Motor neuron (in vitro differentiated cells): ENCODE data around the gene PCSK4. TPM values are rescaled to one million over a fixed set of nuclear protein-coding genes. Genes with fewer than 3 reads are reported as not detected.
"Not testable (repeated sequence)": the region's sequence is repeated elsewhere in the genome, so short reads cannot be mapped to it uniquely, and the experiment has no call there.

ENCODE experiments used
- ATAC-seq, 8 experiments: fragments of 200-7000 bp; cut with Tn5 transposase; replicated peaks in 6 of 8; 2 replicates each; pipeline ENCODE4 v1.8.0; 2021; ENCODE audit warnings: mild to moderate bottlenecking in 8 of 8, moderate library complexity in 8 of 8
- H3K27ac ChIP-seq, 2 donors: fragments of 250-450 bp; sonication (Bioruptor Pico); 2 replicates each; pipeline ENCODE4 v1.9.0; 2021; ENCODE audit warnings: antibody characterized with exemption in 2 of 2, mild to moderate bottlenecking in 2 of 2, moderate library complexity in 1 of 2
- H3K4me1 ChIP-seq, 2 donors: fragments of 250-450 bp; sonication (Bioruptor Pico); replicated peaks in 1 of 2; 2 replicates each; pipeline ENCODE4 v1.6.1; 2021; ENCODE audit warnings: antibody characterized with exemption in 2 of 2, mild to moderate bottlenecking in 2 of 2, moderate library complexity in 1 of 2
- H3K4me3 ChIP-seq, 5 donors: fragments of 250-450 bp; sonication (Bioruptor Pico); 2 replicates each; pipeline ENCODE4 v1.9.0; 2021; ENCODE audit warnings: antibody characterized with exemption in 5 of 5, mild to moderate bottlenecking in 5 of 5, moderate library complexity in 4 of 5
- WGBS, 10 experiments: fragments of 450-650 bp; shearing (Covaris generic); methylation state at CpG; one replicate each; pipeline ENCODE4 v1.0.0; 2022; 5-methylcytosine and 5-hydroxymethylcytosine counted together
- in situ Hi-C, 9 experiments: fragments of 400-800 bp; cut with MboI; loops; one replicate each; pipeline ENCODE4 v1.15.0; 2021; ENCODE audit warnings: low sequenced_read_pairs in 9 of 9, low pct_unique_long_range_greater_than_20kb in 2 of 9; ENCODE audit not compliant: unreplicated experiment in 9 of 9
- total RNA-seq, 8 experiments: library from RNA; unstranded; fragments of 300-600 nt; gene quantifications; 2 replicates each; pipeline versions ENCODE4 v1.2.3 to v1.2.4, GENCODE V29; 2022

PCSK4 gene
- total RNA-seq, 8 experiments from 2014 or later = 1.9 to 5.6 (median 4.4) TPM

GRCh38 chr19:1508507-1508856 is 18.3 kb upstream of the PCSK4 start:
- peak overlapping the region in 1 of 2 donors; percentile 53 for H3K27ac ChIP-seq
- H3K4me3 ChIP-seq = peak overlapping the region; percentile 9 to 44 (median 26)
- peaks cover 11 to 27% of the 10 kb centered on the region in 2 donors for H3K4me1 ChIP-seq
- no peak for ATAC-seq
- WGBS, 10 experiments = 34 to 100% (median 75%) methylated on average over 1 to 4 of the region's 12 CpGs; no CpG with 5 or more reads in 6 of the 10 experiments
- in situ Hi-C loops = no loop called here

GRCh38 chr19:1507763-1508506 is 17.8 kb upstream of the PCSK4 start:
- Histone ChIP-seq H3K4me3 (peak overlapping the region; percentile 36 to 44 (median 39)), H3K27ac (peak overlapping the region; percentile 84 to 95), H3K4me1 (peaks cover 11 to 28% of the 10 kb centered on the region in 2 donors)
- in situ Hi-C loops = no loop called here
- 0% methylated on average over 1 to 9 of the region's 46 CpGs; no CpG with 5 or more reads in 6 of the 10 experiments for WGBS, 10 experiments
- ATAC-seq = peak; percentile 77 to 87 (median 82)

GRCh38 chr19:1507192-1507660 is 17.1 kb upstream of the PCSK4 start:
- no peak for ATAC-seq
- peaks cover 11 to 25% of the 10 kb centered on the region in 2 donors for H3K4me1 ChIP-seq
- 41% methylated on average over 7 of the region's 23 CpGs; no CpG with 5 or more reads in 9 of the 10 experiments for WGBS, 10 experiments
- in situ Hi-C loops = no loop called here
- peak overlapping the region in 3 of 5 donors; percentile 3 to 44 (median 39) for H3K4me3 ChIP-seq
- peak overlapping the region; percentile 44 to 95 for H3K27ac ChIP-seq

GRCh38 chr19:1505991-1506881 is 16.1 kb upstream of the PCSK4 start:
- WGBS, 10 experiments = 48 to 100% (median 91%) methylated on average over 2 to 8 of the region's 45 CpGs; no CpG with 5 or more reads in 6 of the 10 experiments
- no peak for ATAC-seq
- in situ Hi-C loops = no loop called here
- Histone ChIP-seq H3K4me1 (peaks cover 11 to 25% of the 10 kb centered on the region in 2 donors), H3K4me3 (no peak overlapping the region), H3K27ac (no peak overlapping the region)

- no peak for ATAC-seq
- Histone ChIP-seq H3K27ac (no peak overlapping the region), H3K4me3 (no peak overlapping the region), H3K4me1 (peaks cover 11 to 25% of the 10 kb centered on the region in 2 donors)
- 37 to 93% (median 67%) methylated on average over 1 to 8 of the region's 8 CpGs; no CpG with 5 or more reads in 2 of the 10 experiments for WGBS, 10 experiments
- in situ Hi-C loops = no loop called here
Measured at GRCh38 chr19:1505012-1505411, 14.9 kb upstream of the PCSK4 start.

- ATAC-seq = peak in 3 of 8 experiments; percentile 16 to 24 (median 21)
- Histone ChIP-seq H3K4me1 (peaks cover 11 to 25% of the 10 kb centered on the region in 2 donors), H3K27ac (peak overlapping the region in 1 of 2 donors; percentile 16), H3K4me3 (no peak overlapping the region)
- in situ Hi-C loops = no loop called here
- 0 to 61% (median 36%) methylated on average over 1 to 7 of the region's 23 CpGs; no CpG with 5 or more reads in 5 of the 10 experiments for WGBS, 10 experiments
Measured at GRCh38 chr19:1503925-1504773, 14.0 kb upstream of the PCSK4 start.

GRCh38 chr19:1503089-1503924 is 13.2 kb upstream of the PCSK4 start:
- H3K4me1 ChIP-seq = peaks cover 13 to 28% of the 10 kb centered on the region in 2 donors
- peak; percentile 8 to 56 (median 22) for ATAC-seq
- no peak overlapping the region for H3K4me3 ChIP-seq
- 0 to 47% (median 9%) methylated on average over 2 to 14 of the region's 49 CpGs; no CpG with 5 or more reads in 2 of the 10 experiments for WGBS, 10 experiments
- in situ Hi-C loops = no loop called here
- H3K27ac ChIP-seq = peak overlapping the region in 1 of 2 donors; percentile 16

- in situ Hi-C loops = no loop called here
- Histone ChIP-seq H3K4me1 (peaks cover 16 to 29% of the 10 kb centered on the region in 2 donors), H3K27ac (no peak overlapping the region), H3K4me3 (no peak overlapping the region)
- 47 to 100% (median 64%) methylated on average over 2 to 12 of the region's 14 CpGs for WGBS, 10 experiments
- ATAC-seq = no peak
Measured at GRCh38 chr19:1502433-1503088, 12.4 kb upstream of the PCSK4 start.

- WGBS, 10 experiments = 7 to 100% (median 44%) methylated on average over 1 to 3 of the region's 9 CpGs; no CpG with 5 or more reads in 2 of the 10 experiments
- no peak for ATAC-seq
- H3K4me3 ChIP-seq = no peak overlapping the region
- H3K4me1 ChIP-seq = peaks cover 20 to 24% of the 10 kb centered on the region in 2 donors
- no peak overlapping the region for H3K27ac ChIP-seq
- in situ Hi-C loops = no loop called here
Measured at GRCh38 chr19:1501200-1501595, 11.0 kb upstream of the PCSK4 start.

- peaks cover 15 to 17% of the 10 kb centered on the region in 2 donors for H3K4me1 ChIP-seq
- H3K4me3 ChIP-seq, H3K27ac ChIP-seq, in situ Hi-C loops, ATAC-seq: not testable (repeated sequence)
- WGBS, 10 experiments = no CpG with 5 or more reads among the region's 34 CpGs
Measured at GRCh38 chr19:1499231-1499630, 9.1 kb upstream of the PCSK4 start.

- ATAC-seq = no peak
- H3K27ac ChIP-seq = no peak overlapping the region
- H3K4me1 ChIP-seq = peaks cover 12 to 20% of the 10 kb centered on the region in 2 donors
- WGBS, 10 experiments = 40 to 100% (median 74%) methylated on average over 1 to 7 of the region's 25 CpGs; no CpG with 5 or more reads in 3 of the 10 experiments
- in situ Hi-C loops = no loop called here
- H3K4me3 ChIP-seq = no peak overlapping the region
Measured at GRCh38 chr19:1497578-1498235, 7.6 kb upstream of the PCSK4 start.
